SK-N-SH (cell line): ENCODE data around the gene NTN1. TPM values are rescaled to one million over a fixed set of nuclear protein-coding genes. Genes with fewer than 3 reads are reported as not detected.

Source experiments
- CTCF ChIA-PET: fragments of 300-600, 350-600 bp; formaldehyde crosslinking; extraction: SDS; loops from one replicate; lab custom pipeline; 2021; lab: Yijun Ruan, JAX
- POLR2A ChIA-PET: fragments of 350-600 bp; sonication (Branson Sonifier 250); formaldehyde crosslinking; extraction: SDS; loops from one replicate; lab custom pipeline; 2020; ENCODE audit warnings: antibody characterized with exemption, inconsistent platforms; lab: Yijun Ruan, JAX
- DNase-seq: peaks from one replicate; pipeline ENCODE4 v3.0.0; 2012
- H2AFZ ChIP-seq: fragments of 200-600 bp; sonication (generic); 2 replicates; pipeline ENCODE4 v1.8.1; 2016; ENCODE audit warnings: antibody characterized with exemption, mild to moderate bottlenecking, low read depth
- H3F3A ChIP-seq: fragments of 200-600 bp; sonication (generic); replicated peaks from 2 replicates; pipeline ENCODE3; 2016; ENCODE audit warnings: antibody characterized with exemption, mild to moderate bottlenecking; ENCODE audit not compliant: insufficient read depth
- H3K27ac ChIP-seq, 2 experiments: fragments of 200-500 bp in 1 of 2; fragments of 200-600 bp in 1 of 2; sonication (Bioruptor generic) in 1 of 2; sonication (generic), shearing (Covaris generic) in 1 of 2; 2 replicates each; pipeline versions ENCODE4 v1.5.1 to v1.6.1; 2014 to 2016; ENCODE audit warnings: low read depth in 2 of 2, inconsistent platforms in 1 of 2, low read length in 1 of 2, mild to moderate bottlenecking in 1 of 2, mixed read lengths in 1 of 2
- H3K27me3 ChIP-seq: fragments of 200-600 bp; sonication (generic), shearing (Covaris generic); 2 replicates; pipeline ENCODE4 v1.6.1; 2016; ENCODE audit warnings: mixed run types; ENCODE audit not compliant: insufficient read depth
- H3K36me3 ChIP-seq, 2 experiments: fragments of 200-500 bp in 1 of 2; fragments of 200-600 bp in 1 of 2; sonication (Bioruptor generic) in 1 of 2; sonication (generic) in 1 of 2; replicated peaks in 1 of 2; 2 replicates each; pipeline versions ENCODE3 to v1.5.1; 2014 to 2016; ENCODE audit warnings: low read length in 1 of 2, mild to moderate bottlenecking in 1 of 2; ENCODE audit not compliant: insufficient read depth in 2 of 2, control insufficient read depth in 1 of 2
- H3K4me1 ChIP-seq, 2 experiments: fragments of 200-500 bp in 1 of 2; fragments of 200-600 bp in 1 of 2; sonication (Bioruptor generic) in 1 of 2; sonication (generic), shearing (Covaris generic) in 1 of 2; 2 replicates each; pipeline versions ENCODE4 v1.5.1 to v1.6.1; 2014 to 2016; ENCODE audit warnings: low read depth in 1 of 2, low read length in 1 of 2, mixed run types in 1 of 2; ENCODE audit not compliant: insufficient read depth in 2 of 2, control insufficient read depth in 1 of 2
- H3K4me2 ChIP-seq: fragments of 200-600 bp; sonication (generic), shearing (Covaris generic); 2 replicates; pipeline ENCODE4 v1.6.1; 2017; ENCODE audit warnings: mixed run types
- H3K4me3 ChIP-seq, 2 experiments: fragments of 200-500 bp in 1 of 2; fragments of 200-600 bp in 1 of 2; sonication (Bioruptor generic) in 1 of 2; sonication (generic), shearing (Covaris generic) in 1 of 2; 2 replicates each; pipeline versions ENCODE4 v1.5.1 to v1.8.1; 2014 to 2016; ENCODE audit warnings: low read depth in 2 of 2, inconsistent platforms in 1 of 2, low read length in 1 of 2, mild to moderate bottlenecking in 1 of 2, mixed read lengths in 1 of 2, moderate library complexity in 1 of 2
- H3K79me2 ChIP-seq: fragments of 200-600 bp; sonication (generic); 2 replicates; pipeline ENCODE4 v1.8.1; 2017; ENCODE audit warnings: mild to moderate bottlenecking; ENCODE audit not compliant: insufficient read depth
- H3K9ac ChIP-seq: fragments of 200-600 bp; sonication (generic); 2 replicates; pipeline ENCODE4 v1.6.1; 2017; ENCODE audit warnings: mixed run types
- H3K9me2 ChIP-seq: fragments of 200-600 bp; sonication (generic); 2 replicates; pipeline ENCODE4 v1.6.1; 2017; ENCODE audit warnings: mixed run types
- H3K9me3 ChIP-seq: fragments of 200-600 bp; sonication (generic); 2 replicates; pipeline ENCODE4 v1.6.1; 2017; ENCODE audit warnings: mixed run types, mild to moderate bottlenecking, moderate library complexity
- H4K20me1 ChIP-seq: fragments of 200-600 bp; sonication (generic); 2 replicates; pipeline ENCODE4 v1.6.1; 2017; ENCODE audit warnings: mild to moderate bottlenecking, mixed run types; ENCODE audit not compliant: insufficient read depth
- CHD2 ChIP-seq: fragments of 150-350 bp; IDR thresholded peaks from 2 replicates; pipeline ENCODE4 v1.6.1; 2018; ENCODE audit warnings: low read length; ENCODE audit not compliant: partially characterized antibody
- CTCF ChIP-seq: fragments of 200-600 bp; sonication (generic); IDR thresholded peaks from 2 replicates; pipeline ENCODE4 v1.6.1; 2017; ENCODE audit warnings: antibody characterized with exemption, mild to moderate bottlenecking, moderate library complexity
- ELF1 ChIP-seq: IDR thresholded peaks from 2 replicates; pipeline ENCODE4 v1.4.0; 2012
- EP300 ChIP-seq, 2 experiments: IDR thresholded peaks; 2 replicates each; pipeline versions ENCODE4 v1.4.0 to v1.6.1; 2012; ENCODE audit warnings: borderline replicate concordance in 1 of 2, low read depth in 1 of 2, low read length in 1 of 2
- FOXJ3 ChIP-seq: sonication (generic); formaldehyde crosslinking; IDR thresholded peaks from 2 replicates; pipeline ENCODE4 v1.5.1; 2020; ENCODE audit warnings: mild to moderate bottlenecking, missing genetic modification reagents
- FOXM1 ChIP-seq: IDR thresholded peaks from 2 replicates; pipeline ENCODE4 v1.4.0; 2012; ENCODE audit warnings: low read depth, mild to moderate bottlenecking
- GABPA ChIP-seq: IDR thresholded peaks from 2 replicates; pipeline ENCODE4 v1.4.0; 2012; ENCODE audit warnings: low read depth, mild to moderate bottlenecking
- GATA2 ChIP-seq: sonication (generic); formaldehyde crosslinking; IDR thresholded peaks from 2 replicates; pipeline ENCODE4 v1.5.0; 2020; ENCODE audit warnings: mild to moderate bottlenecking, missing genetic modification reagents
- IRF3 ChIP-seq: fragments of 150-350 bp; IDR thresholded peaks from 2 replicates; pipeline ENCODE4 v1.6.1; 2016; ENCODE audit warnings: mild to moderate bottlenecking, low read depth, low read length
- MAX ChIP-seq: IDR thresholded peaks from 2 replicates; pipeline ENCODE4 v1.4.0; 2012; ENCODE audit warnings: low read depth
- MXI1 ChIP-seq: IDR thresholded peaks from 2 replicates; pipeline ENCODE4 v1.6.1; 2012; ENCODE audit warnings: mild to moderate bottlenecking, low read depth, low read length, improper control_type of control experiment
- PBX3 ChIP-seq: IDR thresholded peaks from 2 replicates; pipeline ENCODE4; 2012
- RAD21 ChIP-seq: IDR thresholded peaks from 2 replicates; pipeline ENCODE4 v1.6.1; 2012; ENCODE audit warnings: mild to moderate bottlenecking, low read length
- RXRA ChIP-seq: IDR thresholded peaks from 2 replicates; pipeline ENCODE4 v1.4.0; 2012; ENCODE audit warnings: low read depth, mild to moderate bottlenecking, borderline replicate concordance
- SIN3A ChIP-seq: IDR thresholded peaks from 2 replicates; pipeline ENCODE4 v1.6.1; 2012; ENCODE audit warnings: low read depth, mild to moderate bottlenecking, low read length, moderate library complexity, borderline replicate concordance
- TCF12 ChIP-seq: IDR thresholded peaks from 2 replicates; pipeline ENCODE4 v1.4.0; 2012
- TEAD4 ChIP-seq: IDR thresholded peaks from 2 replicates; pipeline ENCODE4 v1.4.0; 2012; ENCODE audit warnings: mild to moderate bottlenecking, borderline replicate concordance; ENCODE audit not compliant: insufficient read depth
- USF1 ChIP-seq: IDR thresholded peaks from 2 replicates; pipeline ENCODE4 v1.4.0; 2012; ENCODE audit warnings: low read depth, borderline replicate concordance
- USF2 ChIP-seq: fragments of 150-350 bp; IDR thresholded peaks from 2 replicates; pipeline ENCODE4 v1.6.1; 2017; ENCODE audit warnings: antibody characterized with exemption, low read length, low read depth, borderline replicate concordance
- YY1 ChIP-seq: IDR thresholded peaks from 2 replicates; pipeline ENCODE4 v1.4.0; 2012; ENCODE audit warnings: low read depth, mild to moderate bottlenecking
- WGBS: methylation state at CpG from one replicate; pipeline ENCODE4 v1.1.6; 2017; ENCODE audit warnings: low lambda C conversion rate; 5-methylcytosine and 5-hydroxymethylcytosine counted together
- polyA plus RNA-seq, 3 experiments: library from polyadenylated mRNA; depleted of rRNA; stranded (reverse); fragments of >200 nt; gene quantifications; 2 replicates each; pipeline ENCODE4 v1.2.3, GENCODE V29; 2012

NTN1 gene
- polyA plus RNA-seq, 1 of the 3 experiments (the other 2 are of a cell fraction) = 0.05 TPM

GRCh38 chr17:9283909-9284308 is 262.6 kb downstream of the NTN1 start:
- Histone ChIP-seq H3F3A (no peaks in the 10 kb centered on the region), H3K4me3 (no peak overlapping the region), H3K9ac (no peak overlapping the region), H3K27me3 (no peaks in the 10 kb centered on the region), H3K9me2 (no peaks in the 10 kb centered on the region), H3K79me2 (no peaks in the 10 kb centered on the region), H3K36me3 (no peaks in the 10 kb centered on the region), H3K27ac (peak overlapping the region in 1 of 2 experiments; percentile 48; a peak in 1 of 4 replicates), H4K20me1 (no peaks in the 10 kb centered on the region), H2AFZ (no peak overlapping the region), H3K4me2 (no peak overlapping the region), H3K4me1 (peaks cover 0 to 6% of the 10 kb centered on the region in 2 experiments; a peak in 2 of 4 replicates), H3K9me3 (no peaks in the 10 kb centered on the region)
- TF ChIP-seq TCF12 = peak; percentile 74
- peak; percentile 47 for TF ChIP-seq PBX3
- no peak for TF ChIP-seq RXRA
- TF ChIP-seq EP300 (IDR thresholded peaks at IDR 0.05; ENCODE audit: borderline replicate concordance in 1 of 2, low read depth in 1 of 2, low read length in 1 of 2) = 0 out of 4 replicates have a peak, but pooled peaks of 1 of the 2 experiments have one; percentile 12
- TF ChIP-seq USF2 = no peak
- no peak for TF ChIP-seq USF1
- WGBS = 53% methylated on average over 2 of the region's 2 CpGs
- ChIA-PET POLR2A (no interaction called here), CTCF (interaction anchor here (0.8 to 1.5 kb wide), 2 partner anchors 17 to 53 kb away, joined by 3 to 5 read pairs; no protein-coding TSS in a partner anchor)
- no peak for DNase-seq

- H3K9me3 ChIP-seq = no peaks in the 10 kb centered on the region
- WGBS = 63% methylated on average over 4 of the region's 4 CpGs
- H4K20me1 ChIP-seq = no peaks in the 10 kb centered on the region
- H3K79me2 ChIP-seq = no peaks in the 10 kb centered on the region
- no peaks in the 10 kb centered on the region for H3K9me2 ChIP-seq
- TF ChIP-seq MXI1 = no peak
- TF ChIP-seq GABPA = no peak
- no peak for TF ChIP-seq IRF3
- no peak for TF ChIP-seq RAD21
- no peak for TF ChIP-seq ELF1
- TF ChIP-seq CTCF = no peak
- no peak for TF ChIP-seq FOXJ3 (CRISPR knock-in tag)
- no peak for TF ChIP-seq SIN3A
- TF ChIP-seq FOXM1 = no peak
- no peak for TF ChIP-seq RXRA
- no peak for TF ChIP-seq EP300 (IDR thresholded peaks at IDR 0.05; ENCODE audit: borderline replicate concordance in 1 of 2, low read depth in 1 of 2, low read length in 1 of 2)
- TF ChIP-seq GATA2 (CRISPR knock-in tag) = no peak
- TF ChIP-seq CHD2 = no peak
- no peak for TF ChIP-seq MAX
- TF ChIP-seq YY1 = no peak
- TF ChIP-seq PBX3 = no peak
- TF ChIP-seq TEAD4 = no peak
- no peak overlapping the region; a peak in 1 of 4 replicates for H3K27ac ChIP-seq
- H3K4me1 ChIP-seq = peaks cover 0 to 6% of the 10 kb centered on the region in 2 experiments; a peak in 2 of 4 replicates
- H3K27me3 ChIP-seq = no peaks in the 10 kb centered on the region
- CTCF ChIA-PET = interaction anchor here (1.5 kb wide), 1 partner anchor 18 kb away, joined by 5 read pairs; no protein-coding TSS in a partner anchor
- H3K9ac ChIP-seq = no peak overlapping the region
- no peak for DNase-seq
- H3K4me2 ChIP-seq = no peak overlapping the region
- no peaks in the 10 kb centered on the region for H3F3A ChIP-seq
- H2AFZ ChIP-seq = no peak overlapping the region
- no peak overlapping the region for H3K4me3 ChIP-seq
- H3K36me3 ChIP-seq = no peaks in the 10 kb centered on the region
- POLR2A ChIA-PET = no interaction called here
Observed at GRCh38 chr17:9284884-9285283, 263.6 kb downstream of the NTN1 start.
